Naive thymus-derived CD4-positive, alpha-beta T cell (primary cell): ENCODE results near the gene CDV3. TPM values are rescaled to one million over a fixed set of nuclear protein-coding genes. Genes with fewer than 3 reads are reported as not detected.

ENCODE experiments used
- ATAC-seq: fragments of 150-1000 bp; cut with Tn5 transposase; 2 replicates; pipeline ENCODE4 v1.10.0; 2021; ENCODE audit warnings: mild to moderate bottlenecking, moderate library complexity
- CTCF ChIA-PET: fragments of 350-600 bp; sonication (Branson Sonifier 250); formaldehyde crosslinking; loops from one replicate; lab custom pipeline; 2021; ENCODE audit warnings: antibody characterized with exemption; lab: Charles Lee
- POLR2A ChIA-PET: fragments of 350-600 bp; sonication (Branson Sonifier 250); formaldehyde crosslinking; loops from one replicate; lab custom pipeline; 2021; ENCODE audit warnings: antibody characterized with exemption, inconsistent platforms; lab: Charles Lee
- DNase-seq, 9 donors: peaks; one replicate each; pipeline versions ENCODE4 v3.0.0 to v3.0.0-alpha.2; 2020 to 2022; ENCODE audit warnings: mixed read lengths in 1 of 9
- H3K27ac ChIP-seq: one replicate; pipeline ENCODE4 v1.7.0; 2013; ENCODE audit warnings: mild to moderate bottlenecking, low read depth, low read length, moderate library complexity
- H3K27me3 ChIP-seq, 2 donors: one replicate each; pipeline ENCODE4 v1.7.0; 2013; ENCODE audit warnings: low read length in 2 of 2, mild to moderate bottlenecking in 2 of 2, moderate library complexity in 2 of 2; ENCODE audit not compliant: control insufficient read depth in 2 of 2, insufficient read depth in 2 of 2
- H3K36me3 ChIP-seq, 3 experiments: 1 replicate in 2 of 3; 2 replicates in 1 of 3; pipeline ENCODE4 v1.7.0; 2013; ENCODE audit warnings: low read length in 3 of 3, mild to moderate bottlenecking in 3 of 3, moderate library complexity in 1 of 3; ENCODE audit not compliant: insufficient read depth in 3 of 3, control insufficient read depth in 2 of 3
- H3K4me1 ChIP-seq, 2 donors: one replicate each; pipeline ENCODE4 v1.7.0; 2013; ENCODE audit warnings: low read length in 2 of 2, mild to moderate bottlenecking in 2 of 2, moderate library complexity in 1 of 2; ENCODE audit not compliant: control insufficient read depth in 2 of 2, insufficient read depth in 2 of 2
- H3K4me3 ChIP-seq: 2 replicates; pipeline ENCODE4 v1.7.0; 2013; ENCODE audit warnings: mild to moderate bottlenecking, low read length
- H3K9me3 ChIP-seq, 3 experiments: 1 replicate in 2 of 3; 2 replicates in 1 of 3; pipeline ENCODE4 v1.7.0; 2013; ENCODE audit warnings: low read length in 3 of 3; ENCODE audit not compliant: control insufficient read depth in 2 of 3
- H3K27ac Mint-ChIP-seq, 9 donors: one replicate each; pipeline ENCODE4 v1.8.0; 2020 to 2022; ENCODE audit warnings: mixed read lengths in 9 of 9, mild to moderate bottlenecking in 8 of 9, moderate library complexity in 5 of 9, inconsistent platforms in 2 of 9
- H3K27me3 Mint-ChIP-seq, 5 donors: one replicate each; pipeline ENCODE4 v1.8.0; 2021 to 2022; ENCODE audit warnings: mixed read lengths in 5 of 5, mild to moderate bottlenecking in 1 of 5
- H3K36me3 Mint-ChIP-seq, 5 donors: one replicate each; pipeline ENCODE4 v1.8.0; 2020 to 2022; ENCODE audit warnings: mixed read lengths in 5 of 5, mild to moderate bottlenecking in 3 of 5, inconsistent platforms in 1 of 5
- H3K4me1 Mint-ChIP-seq, 7 donors: one replicate each; pipeline ENCODE4 v1.8.0; 2020 to 2022; ENCODE audit warnings: mixed read lengths in 7 of 7, mild to moderate bottlenecking in 3 of 7, inconsistent platforms in 1 of 7
- H3K4me3 Mint-ChIP-seq, 10 donors: one replicate each; pipeline ENCODE4 v1.8.0; 2020 to 2022; ENCODE audit warnings: mild to moderate bottlenecking in 10 of 10, mixed read lengths in 10 of 10, moderate library complexity in 6 of 10, inconsistent platforms in 2 of 10
- H3K9me3 Mint-ChIP-seq, 11 donors: one replicate each; pipeline ENCODE4 v1.8.0; 2020 to 2022; ENCODE audit warnings: mixed read lengths in 11 of 11, mild to moderate bottlenecking in 4 of 11, inconsistent platforms in 1 of 11, moderate library complexity in 1 of 11
- intact Hi-C, 2 donors: fragments of 100-400 bp; cut with micrococcal nuclease; formaldehyde crosslinking; loops; one replicate each; pipeline ENCODE4 v1.15.1; 2023
- polyA plus RNA-seq, 2 donors: library from polyadenylated mRNA; unstranded; fragments of 300-500 nt; fragmentation: Illumina TruSeq; gene quantifications; one replicate each; pipeline ENCODE4 v1.2.3, GENCODE V29; 2021
- total RNA-seq, 6 experiments: library from RNA in 5 of 6; stranded (reverse) in 5 of 6; gene quantifications; 1 replicate in 5 of 6; 2 replicates in 1 of 6; pipeline ENCODE4 v1.2.3 and lab custom pipeline; 2021 to 2026

Gene CDV3
- total and polyA plus RNA-seq, 7 experiments from 2014 or later, result 37.4 to 206 (median 192) TPM

GRCh38 chr3:133620066-133620784 is 46.7 kb downstream of the CDV3 start:
- POLR2A ChIA-PET, result interaction anchor here (0.9 to 1.1 kb wide), 2 partner anchors 9 to 47 kb away, joined by 3 to 4 read pairs; partner anchors contain the start of gene CDV3
- CTCF ChIA-PET, result interaction anchor here (0.7 kb wide), 2 partner anchors 136 to 1085 kb away, joined by 3 read pairs; no protein-coding TSS in a partner anchor

DNA sequence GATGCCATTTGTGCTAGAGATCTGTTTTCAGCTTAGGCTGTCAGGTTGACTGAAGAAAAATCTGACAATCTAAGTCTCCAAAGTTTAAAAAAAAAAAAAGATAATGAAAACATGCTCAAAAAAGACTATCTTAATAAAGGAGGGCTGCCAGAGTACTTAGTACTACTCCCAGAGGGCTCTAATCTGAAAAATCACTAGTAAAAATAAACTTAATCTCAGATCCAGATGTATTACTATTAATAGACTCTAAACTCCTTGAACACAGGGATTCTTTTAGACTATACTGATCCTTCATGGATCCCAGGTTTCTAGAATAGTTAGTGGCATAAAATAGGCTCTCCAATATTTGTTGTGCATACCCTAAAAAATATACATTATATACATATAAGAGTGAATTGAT is 54.3 kb downstream of the CDV3 start:
- H3K4me3 ChIP-seq, result no peak overlapping the region
- peaks cover 0 to 7% (median 0%) of the 10 kb centered on the region in 7 donors for H3K4me1 Mint-ChIP-seq
- H3K27ac ChIP-seq, result no peak overlapping the region
- H3K27me3 ChIP-seq, result no peaks in the 10 kb centered on the region
- H3K9me3 Mint-ChIP-seq, result no peaks in the 10 kb centered on the region
- no peaks in the 10 kb centered on the region for H3K27me3 Mint-ChIP-seq
- peaks cover 8 to 65% (median 26%) of the 10 kb centered on the region in 5 donors for H3K36me3 Mint-ChIP-seq
- intact Hi-C loops, result no loop called here
- no peaks in the 10 kb centered on the region for H3K9me3 ChIP-seq
- ATAC-seq (no peak), DNase-seq (no peak)
- peaks cover 13 to 70% (median 13%) of the 10 kb centered on the region in 3 experiments for H3K36me3 ChIP-seq
- no peak overlapping the region for H3K27ac Mint-ChIP-seq
- no peak overlapping the region for H3K4me3 Mint-ChIP-seq
- ChIA-PET CTCF (no interaction called here), POLR2A (no interaction called here)
- H3K4me1 ChIP-seq, result no peaks in the 10 kb centered on the region

More at GRCh38 chr3:133620066-133620784, 46.7 kb downstream of the CDV3 start:
- Histone ChIP-seq H3K27me3 (no peaks in the 10 kb centered on the region), H3K9me3 (no peaks in the 10 kb centered on the region), H3K4me3 (no peak overlapping the region), H3K27ac (no peak overlapping the region), H3K36me3 (peaks cover 15 to 49% (median 22%) of the 10 kb centered on the region in 3 experiments), H3K4me1 (no peaks in the 10 kb centered on the region)
- Mint-ChIP-seq H3K4me3 (no peak overlapping the region), H3K4me1 (peaks cover 0 to 5% (median 0%) of the 10 kb centered on the region in 7 donors), H3K27ac (peak overlapping the region in 2 of 9 donors; percentile 38 to 44), H3K27me3 (no peaks in the 10 kb centered on the region), H3K36me3 (peaks cover 15 to 62% (median 33%) of the 10 kb centered on the region in 5 donors), H3K9me3 (no peaks in the 10 kb centered on the region)
- DNase-seq, result no peak
- intact Hi-C loops, result no loop called here
- ATAC-seq, result peak; percentile 31

DNA sequence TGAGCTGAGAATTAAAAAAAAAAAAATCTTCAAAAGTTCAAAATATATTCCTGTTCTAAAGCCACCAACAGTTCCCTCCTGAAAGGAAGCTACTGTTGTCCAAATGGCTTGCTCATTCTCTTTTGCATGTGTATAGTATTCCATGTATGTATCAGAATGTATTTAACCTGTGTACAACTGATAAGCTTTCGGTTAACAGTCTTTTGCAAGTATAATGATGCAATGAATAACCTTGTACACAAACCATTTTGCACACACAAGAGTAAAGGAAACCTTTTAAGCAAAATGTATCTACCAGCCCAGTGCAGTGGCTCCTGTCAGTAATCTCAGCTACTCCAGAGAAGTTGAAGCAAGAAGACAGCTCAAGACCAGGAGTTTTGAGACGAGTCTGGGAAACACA is 55.7 kb downstream of the CDV3 start:
- H3K27me3 ChIP-seq, result no peaks in the 10 kb centered on the region
- ChIA-PET CTCF (no interaction called here), POLR2A (no interaction called here)
- no peak overlapping the region for H3K27ac ChIP-seq
- H3K4me3 ChIP-seq, result no peak overlapping the region
- ATAC-seq (no peak), DNase-seq (no peak)
- Mint-ChIP-seq H3K9me3 (no peaks in the 10 kb centered on the region), H3K27ac (no peak overlapping the region), H3K27me3 (no peaks in the 10 kb centered on the region), H3K36me3 (peaks cover 17 to 66% (median 31%) of the 10 kb centered on the region in 5 donors), H3K4me1 (peaks cover 0 to 7% (median 3%) of the 10 kb centered on the region in 7 donors), H3K4me3 (no peak overlapping the region)
- intact Hi-C loops, result no loop called here
- peaks cover 10 to 74% (median 16%) of the 10 kb centered on the region in 3 experiments for H3K36me3 ChIP-seq
- H3K4me1 ChIP-seq, result no peaks in the 10 kb centered on the region
- no peaks in the 10 kb centered on the region for H3K9me3 ChIP-seq

- H3K27ac ChIP-seq, result no peak overlapping the region
- H3K36me3 ChIP-seq, result peaks cover 2 to 67% (median 12%) of the 10 kb centered on the region in 3 experiments
- H3K9me3 ChIP-seq, result no peaks in the 10 kb centered on the region
- POLR2A ChIA-PET, result interaction anchor here (0.6 kb wide), 1 partner anchor 38 kb away, joined by 3 read pairs; no protein-coding TSS in a partner anchor
- H3K4me1 ChIP-seq, result no peaks in the 10 kb centered on the region
- ATAC-seq (no peak), DNase-seq (no peak)
- Mint-ChIP-seq H3K9me3 (no peaks in the 10 kb centered on the region), H3K27ac (peak overlapping the region in 1 of 9 donors; percentile 32), H3K36me3 (peaks cover 14 to 74% (median 36%) of the 10 kb centered on the region in 5 donors), H3K4me1 (peaks cover 0 to 11% (median 3%) of the 10 kb centered on the region in 7 donors), H3K27me3 (no peaks in the 10 kb centered on the region), H3K4me3 (no peak overlapping the region)
- H3K4me3 ChIP-seq, result no peak overlapping the region
- intact Hi-C loops, result no loop called here
- CTCF ChIA-PET, result no interaction called here
- H3K27me3 ChIP-seq, result no peaks in the 10 kb centered on the region
Observed at GRCh38 chr3:133633439-133633838, 60.0 kb downstream of the CDV3 start.

Other genes with a start within 250 kb of the CDV3 start
- not detected for gene BFSP2, start 173.6 kb upstream of the CDV3 start, total RNA-seq
- gene BFSP2, start 173.6 kb upstream of the CDV3 start, polyA plus RNA-seq, result under 1 TPM in 1 of 2 donors, not detected in 1; 0.72 TPM
- gene TOPBP1, start 88.3 kb downstream of the CDV3 start, total RNA-seq, result 10 to 100 TPM; 26.3 to 73.8 (median 37.6) TPM
- gene TOPBP1, start 88.3 kb downstream of the CDV3 start, polyA plus RNA-seq, result 1 to 10 TPM; 5.2 to 9.2 TPM
- gene TF, start 172.7 kb downstream of the CDV3 start, total RNA-seq, result under 1 TPM; 0.11 to 0.54 (median 0.35) TPM
- not detected for gene TF, start 172.7 kb downstream of the CDV3 start, polyA plus RNA-seq
- 10 to 100 TPM; 27.4 to 63.3 (median 34.6) TPM for gene SRPRB, start 232.1 kb downstream of the CDV3 start, total RNA-seq
- gene SRPRB, start 232.1 kb downstream of the CDV3 start, polyA plus RNA-seq, result 10 to 100 TPM; 41.5 to 43.1 TPM